Activated CD4-positive, alpha-beta memory T cell treated with anti-CD3 and anti-CD28 coated beads, Interleukin-2, amount 10 ng/mL, durations not matched to agents 7 days and 5 days (primary cell): ENCODE results near the gene DDO. TPM values are rescaled to one million over a fixed set of nuclear protein-coding genes. Genes with fewer than 3 reads are reported as not detected.
"Not testable (repeated sequence)": the region's sequence is repeated elsewhere in the genome, so short reads cannot be mapped to it uniquely, and the experiment has no call there.

Experiments
- CTCF ChIA-PET: fragments of 350-600 bp; sonication (Branson Sonifier 250); formaldehyde crosslinking; loops from one replicate; lab custom pipeline; 2021; ENCODE audit warnings: antibody characterized with exemption, inconsistent platforms; lab: Charles Lee
- POLR2A ChIA-PET: fragments of 350-600 bp; sonication (Branson Sonifier 250); formaldehyde crosslinking; loops from one replicate; lab custom pipeline; 2021; ENCODE audit warnings: antibody characterized with exemption; lab: Charles Lee
- DNase-seq: peaks from one replicate; pipeline ENCODE4 v3.0.0-alpha.2; 2020
- H3K27ac Mint-ChIP-seq: one replicate; pipeline ENCODE4 v1.8.0; 2021; ENCODE audit warnings: mild to moderate bottlenecking, mixed read lengths
- H3K27me3 Mint-ChIP-seq: one replicate; pipeline ENCODE4 v1.8.0; 2021; ENCODE audit warnings: mixed read lengths
- H3K36me3 Mint-ChIP-seq: one replicate; pipeline ENCODE4 v1.8.0; 2021; ENCODE audit warnings: low read depth, mixed read lengths
- H3K4me1 Mint-ChIP-seq: one replicate; pipeline ENCODE4 v1.8.0; 2021; ENCODE audit warnings: mixed read lengths
- H3K4me3 Mint-ChIP-seq: one replicate; pipeline ENCODE4 v1.8.0; 2021; ENCODE audit warnings: mild to moderate bottlenecking, mixed read lengths
- H3K9me3 Mint-ChIP-seq: one replicate; pipeline ENCODE4 v1.8.0; 2021; ENCODE audit warnings: mixed read lengths
- total RNA-seq, 2 experiments: library from RNA; stranded (reverse); gene quantifications; one replicate each; pipeline ENCODE4 v1.2.3, GENCODE V29; 2021

Gene DDO, protein sequence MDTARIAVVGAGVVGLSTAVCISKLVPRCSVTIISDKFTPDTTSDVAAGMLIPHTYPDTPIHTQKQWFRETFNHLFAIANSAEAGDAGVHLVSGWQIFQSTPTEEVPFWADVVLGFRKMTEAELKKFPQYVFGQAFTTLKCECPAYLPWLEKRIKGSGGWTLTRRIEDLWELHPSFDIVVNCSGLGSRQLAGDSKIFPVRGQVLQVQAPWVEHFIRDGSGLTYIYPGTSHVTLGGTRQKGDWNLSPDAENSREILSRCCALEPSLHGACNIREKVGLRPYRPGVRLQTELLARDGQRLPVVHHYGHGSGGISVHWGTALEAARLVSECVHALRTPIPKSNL
- total RNA-seq: not detected

GRCh38 chr6:110415086-110415916 is at the start of gene DDO:
DDO (minus strand) TSS chr6:110415575; CDS start chr6:110413462, 2,113 bp downstream.
- H3K4me1 Mint-ChIP-seq: no peaks in the 10 kb centered on the region
- no peaks in the 10 kb centered on the region for H3K9me3 Mint-ChIP-seq
- ChIA-PET POLR2A (no interaction called here), CTCF (interaction anchor here (0.9 kb wide), 1 partner anchor 42 kb away, joined by 3 read pairs; no protein-coding TSS in a partner anchor)
- peaks cover 15% of the 10 kb centered on the region for H3K27me3 Mint-ChIP-seq
- H3K4me3 Mint-ChIP-seq: no peak within 1 kb of the TSS
- no peaks in the 10 kb centered on the region for H3K36me3 Mint-ChIP-seq
- DNase-seq: no peak
- H3K27ac Mint-ChIP-seq: no peak within 1 kb of the TSS

DNA sequence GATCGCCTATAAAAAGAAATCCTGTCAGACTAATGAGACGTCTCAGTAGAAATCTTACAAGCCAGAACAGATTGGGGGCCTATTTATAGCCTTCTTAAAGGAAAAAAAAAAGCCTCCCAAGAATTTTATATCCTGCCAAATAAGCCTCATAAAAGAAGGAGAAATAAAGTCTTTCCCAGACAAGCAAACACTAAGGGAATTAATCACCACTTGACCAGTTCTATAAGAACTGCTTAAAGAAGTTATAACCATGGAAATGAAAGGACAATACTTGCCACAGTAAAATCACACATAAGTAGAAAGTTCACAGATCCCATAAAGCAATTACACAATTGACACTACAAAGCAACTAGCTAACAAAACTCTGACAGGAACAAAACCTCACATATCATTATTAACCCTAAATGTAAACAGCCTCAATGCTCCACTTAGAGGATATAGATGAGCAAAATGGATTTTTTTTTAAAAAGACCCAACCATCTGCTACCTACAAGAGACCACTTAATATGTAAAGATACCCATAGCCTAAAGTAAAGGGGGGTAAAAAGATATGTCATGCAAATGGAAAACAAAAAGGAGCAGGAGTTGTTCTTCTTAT is 47.6 kb upstream of the DDO start:
- no peak overlapping the region for H3K4me3 Mint-ChIP-seq
- no peaks in the 10 kb centered on the region for H3K4me1 Mint-ChIP-seq
- POLR2A ChIA-PET: no interaction called here
- H3K36me3 Mint-ChIP-seq: no peaks in the 10 kb centered on the region
- peaks cover 29% of the 10 kb centered on the region for H3K27me3 Mint-ChIP-seq
- CTCF ChIA-PET: no interaction called here
- H3K27ac Mint-ChIP-seq: no peak overlapping the region
- peaks cover 14% of the 10 kb centered on the region for H3K9me3 Mint-ChIP-seq
- no peak for DNase-seq

DNA sequence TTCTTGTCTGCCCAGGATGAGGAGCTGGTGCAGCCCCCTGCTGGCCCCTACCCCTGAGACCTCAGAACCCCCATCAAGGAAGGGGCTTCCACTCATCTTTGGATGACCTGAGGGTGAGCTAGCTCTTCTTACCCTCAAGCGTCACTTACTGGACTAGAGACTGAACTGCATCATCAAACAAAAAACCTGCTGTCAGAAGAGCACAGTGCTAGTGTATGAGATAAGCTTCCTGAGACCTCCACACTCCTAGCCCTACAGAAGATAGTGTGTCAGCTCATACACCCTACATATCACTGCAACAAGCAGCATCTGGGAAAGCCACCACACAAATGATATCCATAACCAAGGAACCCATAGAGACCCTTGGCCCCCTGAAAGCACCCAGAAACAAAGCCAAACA is 46.0 kb upstream of the DDO start:
- Mint-ChIP-seq H3K27me3 (peaks cover 26% of the 10 kb centered on the region), H3K36me3 (no peaks in the 10 kb centered on the region), H3K9me3 (peaks cover 14% of the 10 kb centered on the region), H3K4me1 (no peaks in the 10 kb centered on the region), H3K27ac (no peak overlapping the region), H3K4me3 (no peak overlapping the region)
- CTCF ChIA-PET: no interaction called here
- no peak for DNase-seq
- POLR2A ChIA-PET: no interaction called here

DNA sequence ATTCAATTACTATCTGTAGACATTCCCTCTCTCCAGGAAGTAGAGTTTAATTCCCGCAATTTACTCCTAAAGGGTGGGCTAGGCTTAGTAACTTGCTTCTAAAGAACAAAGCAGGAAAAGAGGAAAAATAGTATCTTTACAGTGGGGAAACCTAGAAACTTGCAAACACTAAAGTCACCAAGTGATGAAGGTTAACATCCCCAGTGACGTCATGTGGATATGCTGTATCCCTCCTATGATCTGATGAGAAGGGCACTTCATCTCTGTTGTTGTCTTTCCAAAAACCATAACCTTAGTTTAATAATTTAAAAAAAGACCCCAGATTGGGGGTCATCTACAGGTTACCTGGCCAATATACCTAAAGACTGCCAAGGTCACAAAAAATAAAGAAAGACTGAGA is 43.8 kb upstream of the DDO start:
- Mint-ChIP-seq H3K36me3 (no peaks in the 10 kb centered on the region), H3K9me3 (peaks cover 14% of the 10 kb centered on the region), H3K27ac (no peak overlapping the region), H3K4me3 (no peak overlapping the region), H3K4me1 (no peaks in the 10 kb centered on the region), H3K27me3 (peaks cover 6% of the 10 kb centered on the region)
- ChIA-PET CTCF (no interaction called here), POLR2A (no interaction called here)
- DNase-seq: no peak

DNA sequence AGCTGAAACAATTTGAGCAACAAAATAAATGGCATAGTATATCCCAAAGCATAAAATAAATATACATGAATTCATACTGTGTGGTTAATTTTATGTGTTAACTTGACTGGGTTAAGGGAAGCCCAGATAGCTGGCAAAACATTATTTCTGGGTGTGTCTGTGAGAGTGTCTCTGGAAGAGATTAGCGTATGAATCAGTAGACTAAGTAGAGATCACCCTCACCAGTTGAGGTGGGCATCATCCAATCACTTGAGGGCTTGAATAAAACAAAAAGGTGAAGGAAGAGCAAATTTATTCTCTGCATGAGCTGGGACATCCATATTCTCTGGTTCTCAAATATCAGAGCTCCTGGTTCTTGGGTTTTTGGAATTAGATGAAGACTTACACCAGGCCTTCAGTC is 43.1 kb upstream of the DDO start:
- Mint-ChIP-seq H3K27me3 (peaks cover 1% of the 10 kb centered on the region), H3K36me3 (no peaks in the 10 kb centered on the region), H3K27ac (no peak overlapping the region), H3K4me1 (no peaks in the 10 kb centered on the region), H3K4me3 (no peak overlapping the region), H3K9me3 (peaks cover 9% of the 10 kb centered on the region)
- DNase-seq: no peak
- CTCF ChIA-PET: interaction anchor here (0.6 kb wide), 1 partner anchor 1671 kb away, joined by 3 read pairs; no protein-coding TSS in a partner anchor
- POLR2A ChIA-PET: no interaction called here

- POLR2A ChIA-PET, H3K27me3 Mint-ChIP-seq, H3K9me3 Mint-ChIP-seq, H3K27ac Mint-ChIP-seq, H3K36me3 Mint-ChIP-seq, H3K4me3 Mint-ChIP-seq, H3K4me1 Mint-ChIP-seq: not testable (repeated sequence)
- DNase-seq: peak; percentile 24
- CTCF ChIA-PET: interaction anchor here (0.6 to 0.9 kb wide), 2 partner anchors 42 to 1672 kb away, joined by 3 read pairs; no protein-coding TSS in a partner anchor
These were observed 42.3 kb upstream of the DDO start for GRCh38 chr6:110457567-110458175.

GRCh38 chr6:110456694-110457093 is 41.3 kb upstream of the DDO start:
- H3K27ac Mint-ChIP-seq: no peak overlapping the region
- H3K9me3 Mint-ChIP-seq: peaks cover 3% of the 10 kb centered on the region
- H3K27me3 Mint-ChIP-seq: peaks cover 8% of the 10 kb centered on the region
- H3K36me3 Mint-ChIP-seq: no peaks in the 10 kb centered on the region
- no peaks in the 10 kb centered on the region for H3K4me1 Mint-ChIP-seq
- POLR2A ChIA-PET: no interaction called here
- H3K4me3 Mint-ChIP-seq: no peak overlapping the region
- no peak for DNase-seq
- CTCF ChIA-PET: no interaction called here

- POLR2A ChIA-PET: no interaction called here
- no peak overlapping the region for H3K27ac Mint-ChIP-seq
- CTCF ChIA-PET: no interaction called here
- no peak for DNase-seq
- no peaks in the 10 kb centered on the region for H3K36me3 Mint-ChIP-seq
- peaks cover 21% of the 10 kb centered on the region for H3K27me3 Mint-ChIP-seq
- H3K4me1 Mint-ChIP-seq: no peaks in the 10 kb centered on the region
- H3K9me3 Mint-ChIP-seq: no peaks in the 10 kb centered on the region
- no peak overlapping the region for H3K4me3 Mint-ChIP-seq
These were observed 34.1 kb upstream of the DDO start for GRCh38 chr6:110449541-110449895.

DNA sequence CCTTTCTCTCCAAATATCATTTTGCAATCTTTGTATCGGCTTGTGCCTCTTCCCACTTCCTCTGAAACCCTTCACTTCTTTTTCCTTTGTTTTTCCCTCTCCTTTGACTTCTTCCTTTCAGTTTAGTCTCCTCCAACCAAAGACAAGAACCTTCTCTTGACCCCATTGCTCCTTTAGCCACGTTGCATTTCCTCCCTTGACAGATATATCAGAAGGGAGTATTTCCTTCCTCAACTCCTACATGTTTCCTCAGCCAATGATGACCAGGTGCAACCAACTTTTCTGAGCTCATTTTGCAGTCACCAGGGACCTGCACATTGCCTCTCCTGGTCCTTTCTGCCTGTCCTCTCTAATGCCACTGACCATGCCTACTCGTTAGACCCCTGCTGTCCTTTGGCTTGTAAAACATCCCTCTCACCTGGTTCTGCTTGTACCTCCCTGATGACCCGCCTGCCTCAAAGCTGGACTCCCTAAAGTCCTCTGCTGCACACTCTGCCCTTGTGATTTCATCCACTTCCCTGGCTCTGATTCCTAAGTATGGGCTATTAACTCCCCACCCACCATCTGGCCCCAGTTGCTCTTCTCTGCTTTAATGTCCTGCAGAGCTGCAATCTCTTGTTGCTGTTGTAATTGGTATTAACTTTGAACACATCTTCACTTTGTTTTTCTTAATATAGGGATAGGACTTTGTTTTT is 33.6 kb upstream of the DDO start:
- Mint-ChIP-seq H3K9me3 (no peaks in the 10 kb centered on the region), H3K27me3 (peaks cover 21% of the 10 kb centered on the region), H3K4me3 (no peak overlapping the region), H3K27ac (no peak overlapping the region), H3K4me1 (no peaks in the 10 kb centered on the region), H3K36me3 (no peaks in the 10 kb centered on the region)
- no peak for DNase-seq
- ChIA-PET CTCF (no interaction called here), POLR2A (no interaction called here)

GRCh38 chr6:110447761-110448160 is 32.4 kb upstream of the DDO start:
- H3K4me1 Mint-ChIP-seq: no peaks in the 10 kb centered on the region
- no peaks in the 10 kb centered on the region for H3K36me3 Mint-ChIP-seq
- POLR2A ChIA-PET: no interaction called here
- no peaks in the 10 kb centered on the region for H3K9me3 Mint-ChIP-seq
- no peak overlapping the region for H3K4me3 Mint-ChIP-seq
- CTCF ChIA-PET: no interaction called here
- H3K27me3 Mint-ChIP-seq: peaks cover 26% of the 10 kb centered on the region
- H3K27ac Mint-ChIP-seq: no peak overlapping the region
- DNase-seq: no peak

GRCh38 chr6:110446405-110446804 is 31.0 kb upstream of the DDO start:
- ChIA-PET POLR2A (no interaction called here), CTCF (no interaction called here)
- Mint-ChIP-seq H3K4me1 (no peaks in the 10 kb centered on the region), H3K36me3 (no peaks in the 10 kb centered on the region), H3K9me3 (no peaks in the 10 kb centered on the region), H3K27ac (no peak overlapping the region), H3K27me3 (peaks cover 19% of the 10 kb centered on the region), H3K4me3 (no peak overlapping the region)
- DNase-seq: no peak

- H3K36me3 Mint-ChIP-seq: no peaks in the 10 kb centered on the region
- no peaks in the 10 kb centered on the region for H3K9me3 Mint-ChIP-seq
- ChIA-PET CTCF (no interaction called here), POLR2A (no interaction called here)
- H3K4me3 Mint-ChIP-seq: no peak overlapping the region
- no peak overlapping the region for H3K27ac Mint-ChIP-seq
- no peak for DNase-seq
- H3K27me3 Mint-ChIP-seq: peaks cover 29% of the 10 kb centered on the region
- H3K4me1 Mint-ChIP-seq: no peaks in the 10 kb centered on the region
These were observed 24.7 kb upstream of the DDO start for GRCh38 chr6:110440026-110440425.
